ENCODE data around the gene PNKP. TPM values are rescaled to one million over a fixed set of nuclear protein-coding genes. Genes with fewer than 3 reads are reported as not detected.

Gene PNKP
- total RNA-seq, 2 donors from 2014 or later: 161 to 163 TPM

DNA sequence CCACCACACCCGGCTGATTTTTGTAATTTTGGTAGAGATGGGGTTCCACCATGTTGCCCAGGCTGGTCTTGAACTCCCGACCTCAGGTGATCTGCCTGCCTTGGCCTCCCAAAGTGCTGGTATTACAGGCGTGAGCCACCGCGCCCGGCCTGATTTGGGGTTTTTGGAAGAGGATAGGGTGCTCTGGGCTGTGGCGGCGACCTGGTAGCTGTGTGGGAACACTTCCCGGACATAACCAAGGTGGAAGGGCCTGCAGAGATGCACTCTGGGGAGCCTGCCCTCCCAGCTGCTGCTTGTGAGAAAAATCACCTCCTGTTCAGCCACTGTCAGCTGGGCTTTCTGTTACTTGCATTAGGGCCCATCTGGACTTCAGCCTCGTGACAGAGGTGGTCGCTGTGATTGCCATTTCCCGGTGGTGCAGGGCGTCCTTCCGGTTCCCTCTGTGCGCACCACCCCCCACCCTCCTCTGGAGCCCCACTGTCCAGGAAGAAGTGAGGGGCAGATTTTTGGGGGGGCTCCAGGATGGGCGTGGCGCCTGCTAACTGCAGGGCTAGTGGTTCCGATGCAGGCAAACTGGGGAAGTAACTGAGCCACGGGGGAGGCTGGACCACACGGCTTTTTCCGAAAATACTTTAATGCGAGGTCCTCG lies 21.8 kb upstream of the PNKP start:
- Mint-ChIP-seq H3K27me3 (ENCODE audit: insufficient read depth) (peaks cover 46% of the 10 kb centered on the region), H3K36me3 (ENCODE audit: low read depth) (peaks cover 28% of the 10 kb centered on the region), H3K9me3 (peaks cover 5% of the 10 kb centered on the region), H3K4me1 (no peaks in the 10 kb centered on the region), H3K27ac (no peak overlapping the region), H3K4me3 (no peak overlapping the region)
- Histone ChIP-seq H3K27me3 (ENCODE audit: control insufficient read depth, insufficient read depth, low read length, poor library complexity, severe bottlenecking) (no peaks in the 10 kb centered on the region), H3K4me1 (ENCODE audit: control insufficient read depth, insufficient read depth, low read length) (no peaks in the 10 kb centered on the region), H3K9me3 (ENCODE audit: control insufficient read depth, low read length) (no peaks in the 10 kb centered on the region), H3K9ac (ENCODE audit: extremely low read depth, low read length, poor library complexity, severe bottlenecking) (no peak overlapping the region), H3K4me3 (ENCODE audit: low read length) (no peak overlapping the region), H3K27ac (ENCODE audit: low read depth, low read length) (no peak overlapping the region), H3K36me3 (ENCODE audit: control insufficient read depth, insufficient read depth, low read length) (peaks cover 12% of the 10 kb centered on the region)
- 96 to 98% methylated on average over 7 to 23 of the region's 23 CpGs for WGBS, 2 experiments (ENCODE audit: insufficient coverage in 1 of 2, insufficient read length in 1 of 2)
- TF ChIP-seq, protein P1, sequence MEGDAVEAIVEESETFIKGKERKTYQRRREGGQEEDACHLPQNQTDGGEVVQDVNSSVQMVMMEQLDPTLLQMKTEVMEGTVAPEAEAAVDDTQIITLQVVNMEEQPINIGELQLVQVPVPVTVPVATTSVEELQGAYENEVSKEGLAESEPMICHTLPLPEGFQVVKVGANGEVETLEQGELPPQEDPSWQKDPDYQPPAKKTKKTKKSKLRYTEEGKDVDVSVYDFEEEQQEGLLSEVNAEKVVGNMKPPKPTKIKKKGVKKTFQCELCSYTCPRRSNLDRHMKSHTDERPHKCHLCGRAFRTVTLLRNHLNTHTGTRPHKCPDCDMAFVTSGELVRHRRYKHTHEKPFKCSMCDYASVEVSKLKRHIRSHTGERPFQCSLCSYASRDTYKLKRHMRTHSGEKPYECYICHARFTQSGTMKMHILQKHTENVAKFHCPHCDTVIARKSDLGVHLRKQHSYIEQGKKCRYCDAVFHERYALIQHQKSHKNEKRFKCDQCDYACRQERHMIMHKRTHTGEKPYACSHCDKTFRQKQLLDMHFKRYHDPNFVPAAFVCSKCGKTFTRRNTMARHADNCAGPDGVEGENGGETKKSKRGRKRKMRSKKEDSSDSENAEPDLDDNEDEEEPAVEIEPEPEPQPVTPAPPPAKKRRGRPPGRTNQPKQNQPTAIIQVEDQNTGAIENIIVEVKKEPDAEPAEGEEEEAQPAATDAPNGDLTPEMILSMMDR (conservative IDR thresholded peaks at IDR 0.05): no peak
- DNase-seq: no peak

DNA sequence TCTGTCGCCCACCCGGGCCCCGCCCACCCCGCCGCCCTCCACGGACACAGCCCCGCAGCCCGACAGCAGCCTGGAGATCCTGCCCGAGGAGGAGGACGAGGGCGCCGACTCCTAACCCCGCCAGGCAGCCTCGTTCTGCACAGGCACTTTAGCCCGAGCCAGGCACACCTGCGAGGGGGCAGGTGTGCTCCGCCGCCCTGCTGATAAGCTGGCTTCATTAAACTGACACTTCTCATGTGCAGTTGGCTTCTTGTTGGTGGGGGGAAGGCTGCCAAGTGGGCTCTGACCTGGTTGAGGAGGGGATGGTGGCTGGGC lies 21.1 kb upstream of the PNKP start:
- H3K9me3 Mint-ChIP-seq: peaks cover 5% of the 10 kb centered on the region
- no peak overlapping the region for H3K4me3 Mint-ChIP-seq
- WGBS, 2 experiments (ENCODE audit: insufficient coverage in 1 of 2, insufficient read length in 1 of 2): 92 to 96% methylated on average over 4 to 18 of the region's 18 CpGs
- H3K4me1 ChIP-seq (ENCODE audit: control insufficient read depth, insufficient read depth, low read length): no peaks in the 10 kb centered on the region
- no peak overlapping the region for H3K9ac ChIP-seq (ENCODE audit: extremely low read depth, low read length, poor library complexity, severe bottlenecking)
- H3K4me1 Mint-ChIP-seq: no peaks in the 10 kb centered on the region
- DNase-seq: no peak
- H3K36me3 ChIP-seq (ENCODE audit: control insufficient read depth, insufficient read depth, low read length): peaks cover 15% of the 10 kb centered on the region
- no peak overlapping the region for H3K27ac Mint-ChIP-seq
- H3K36me3 Mint-ChIP-seq (ENCODE audit: low read depth): peaks cover 33% of the 10 kb centered on the region
- H3K4me3 ChIP-seq (ENCODE audit: low read length): no peak overlapping the region
- peaks cover 42% of the 10 kb centered on the region for H3K27me3 Mint-ChIP-seq (ENCODE audit: insufficient read depth)
- no peaks in the 10 kb centered on the region for H3K27me3 ChIP-seq (ENCODE audit: control insufficient read depth, insufficient read depth, low read length, poor library complexity, severe bottlenecking)
- H3K27ac ChIP-seq (ENCODE audit: low read depth, low read length): no peak overlapping the region
- H3K9me3 ChIP-seq (ENCODE audit: control insufficient read depth, low read length): no peaks in the 10 kb centered on the region
- TF ChIP-seq, protein P1 (conservative IDR thresholded peaks at IDR 0.05): no peak

DNA sequence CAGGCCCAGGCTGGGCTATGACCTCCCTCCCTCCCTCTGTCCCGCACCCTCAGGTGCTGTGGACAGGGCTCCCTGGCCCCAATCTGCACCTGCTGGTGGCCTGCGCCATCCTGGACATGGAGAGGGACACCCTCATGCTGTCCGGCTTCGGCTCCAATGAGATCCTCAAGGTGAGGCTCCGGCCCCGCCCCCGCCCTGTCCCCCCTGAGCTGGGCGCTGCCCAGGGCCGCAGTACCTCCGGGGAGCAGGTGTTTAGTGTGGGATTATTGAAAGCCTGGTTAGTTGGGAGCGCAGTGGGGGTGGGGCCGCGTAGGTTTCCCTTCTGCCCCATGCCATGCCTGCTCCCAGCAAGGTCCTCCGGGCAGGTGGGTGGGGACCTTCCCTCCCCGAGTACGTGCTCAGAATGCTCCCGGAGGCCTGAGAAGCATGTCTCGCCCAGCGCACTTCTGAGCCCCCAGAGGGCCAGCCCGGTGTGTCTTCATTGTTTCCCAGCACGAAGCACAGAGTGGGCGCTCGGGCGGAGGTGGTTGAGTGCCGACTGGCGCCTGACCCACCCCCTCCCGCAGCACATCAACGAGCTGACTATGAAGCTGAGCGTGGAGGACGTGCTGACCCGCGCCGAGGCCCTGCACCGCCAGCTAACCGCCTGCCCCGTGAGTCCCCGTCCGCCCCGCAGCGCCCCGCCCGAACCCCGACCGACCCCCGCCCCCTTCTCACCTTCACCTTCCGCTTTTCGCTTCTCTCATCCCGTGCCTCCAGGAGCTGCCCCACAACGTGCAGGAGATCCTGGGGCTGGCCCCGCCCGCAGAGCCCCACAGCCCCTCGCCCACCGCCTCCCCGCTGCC lies 20.5 kb upstream of the PNKP start:
- DNase-seq: no peak
- Mint-ChIP-seq H3K27me3 (ENCODE audit: insufficient read depth) (peaks cover 36% of the 10 kb centered on the region), H3K4me1 (no peaks in the 10 kb centered on the region), H3K36me3 (ENCODE audit: low read depth) (peaks cover 39% of the 10 kb centered on the region), H3K27ac (no peak overlapping the region), H3K4me3 (no peak overlapping the region), H3K9me3 (peaks cover 5% of the 10 kb centered on the region)
- H3K27ac ChIP-seq (ENCODE audit: low read depth, low read length): no peak overlapping the region
- H3K4me1 ChIP-seq (ENCODE audit: control insufficient read depth, insufficient read depth, low read length): no peaks in the 10 kb centered on the region
- whole genome bisulfite sequencing, 2 experiments (ENCODE audit: insufficient coverage in 1 of 2, insufficient read length in 1 of 2): 94 to 99% methylated on average over 21 to 47 of the region's 54 CpGs
- H3K36me3 ChIP-seq (ENCODE audit: control insufficient read depth, insufficient read depth, low read length): peaks cover 21% of the 10 kb centered on the region
- H3K9ac ChIP-seq (ENCODE audit: extremely low read depth, low read length, poor library complexity, severe bottlenecking): no peak overlapping the region
- no peaks in the 10 kb centered on the region for H3K9me3 ChIP-seq (ENCODE audit: control insufficient read depth, low read length)
- TF ChIP-seq, protein P1 (conservative IDR thresholded peaks at IDR 0.05): no peak
- H3K4me3 ChIP-seq (ENCODE audit: low read length): no peak overlapping the region
- no peaks in the 10 kb centered on the region for H3K27me3 ChIP-seq (ENCODE audit: control insufficient read depth, insufficient read depth, low read length, poor library complexity, severe bottlenecking)

Data from endodermal cell (in vitro differentiated cells).